OCI-LY7 (cell line): Measurements from ENCODE around the gene PRSS1. TPM values are rescaled to one million over a fixed set of nuclear protein-coding genes. Genes with fewer than 3 reads are reported as not detected.

ENCODE experiments used
- BruUV-seq: library from RNA; stranded (reverse); fragments of 400-500 nt; replicated peaks from 2 replicates; lab custom pipeline; 2021; lab: Mats Ljungman, UMichigan
- CTCF ChIA-PET: fragments of 300-600 bp; sonication (Branson Sonifier 250); formaldehyde crosslinking; loops from one replicate; lab custom pipeline; 2022; ENCODE audit warnings: antibody characterized with exemption; ENCODE audit not compliant: unreplicated experiment; lab: Charles Lee
- POLR2A ChIA-PET: fragments of 300-600 bp; sonication (Branson Sonifier 250); formaldehyde crosslinking; loops from one replicate; lab custom pipeline; 2022; ENCODE audit warnings: antibody characterized with exemption; lab: Charles Lee
- DNase-seq: peaks from one replicate; pipeline ENCODE4 v3.0.0-alpha.2; 2015; ENCODE audit warnings: low spot score
- H2AFZ ChIP-seq: fragments of 200-600 bp; sonication (generic), shearing (Covaris generic); 2 replicates; pipeline ENCODE4 v1.6.1; 2014; ENCODE audit warnings: mild to moderate bottlenecking, antibody characterized with exemption, low read length, moderate library complexity
- H3K27ac ChIP-seq: fragments of 200-600 bp; sonication (generic); 2 replicates; pipeline ENCODE4 v1.5.1; 2014; ENCODE audit warnings: mixed run types, low read depth, mild to moderate bottlenecking, moderate library complexity, low read length, inconsistent platforms; ENCODE audit not compliant: poor library complexity, severe bottlenecking
- H3K36me3 ChIP-seq: fragments of 200-600 bp; sonication (generic); 2 replicates; pipeline ENCODE4 v1.6.1; 2014; ENCODE audit warnings: mild to moderate bottlenecking, antibody characterized with exemption, low read length, moderate library complexity, mixed read lengths; ENCODE audit not compliant: insufficient read depth
- H3K4me1 ChIP-seq: fragments of 200-600 bp; sonication (generic); 2 replicates; pipeline ENCODE4 v1.5.1; 2014; ENCODE audit warnings: mild to moderate bottlenecking, low read length; ENCODE audit not compliant: insufficient read depth, poor library complexity, severe bottlenecking
- H3K4me2 ChIP-seq: fragments of 200-600 bp; sonication (generic); 2 replicates; pipeline ENCODE4 v1.6.1; 2014; ENCODE audit warnings: mild to moderate bottlenecking, low read length
- H3K4me3 ChIP-seq: fragments of 200-600 bp; sonication (generic); 2 replicates; pipeline ENCODE4 v1.5.1; 2014; ENCODE audit warnings: mild to moderate bottlenecking, low read depth, low read length; ENCODE audit not compliant: poor library complexity, severe bottlenecking
- H3K79me2 ChIP-seq: fragments of 200-600 bp; sonication (generic); 2 replicates; pipeline ENCODE4 v1.6.1; 2016; ENCODE audit warnings: low read depth, mild to moderate bottlenecking, low read length, moderate library complexity, mixed read lengths; ENCODE audit not compliant: insufficient read depth
- H3K9me2 ChIP-seq: fragments of 200-600 bp; sonication (generic); 2 replicates; pipeline ENCODE4 v1.6.1; 2016; ENCODE audit warnings: mild to moderate bottlenecking, low read length, mixed read lengths; ENCODE audit not compliant: insufficient read depth
- H3K9me3 ChIP-seq: fragments of 200-600 bp; sonication (generic); 2 replicates; pipeline ENCODE4 v1.6.1; 2014; ENCODE audit warnings: mild to moderate bottlenecking, mixed run types, low read length, mixed read lengths
- H4K20me1 ChIP-seq: fragments of 200-600 bp; sonication (generic); 2 replicates; pipeline ENCODE4 v1.6.1; 2014; ENCODE audit warnings: mild to moderate bottlenecking, antibody characterized with exemption, low read length, moderate library complexity, mixed read lengths; ENCODE audit not compliant: insufficient read depth
- CTCF ChIP-seq: fragments of 200-600 bp; sonication (generic); conservative IDR thresholded peaks from 2 replicates; pipeline ENCODE4 v1.5.1; 2014; ENCODE audit warnings: mild to moderate bottlenecking, antibody characterized with exemption, low read length, moderate library complexity, mixed read lengths
- EZH2phosphoT487 ChIP-seq: fragments of 200-600 bp; sonication (generic); IDR thresholded peaks from 2 replicates; pipeline ENCODE4 v1.6.1; 2018; ENCODE audit warnings: low read depth, borderline replicate concordance, mild to moderate bottlenecking, mixed run types, antibody characterized with exemption, low read length, moderate library complexity, mixed read lengths
- intact Hi-C: fragments of 100-400 bp; cut with micrococcal nuclease; formaldehyde crosslinking; loops from one replicate; pipeline ENCODE4 v1.10.0; 2022; ENCODE audit not compliant: unreplicated experiment
- total RNA-seq, 2 experiments: library from RNA; depleted of rRNA in 1 of 2; stranded (reverse); fragments of >200 nt in 1 of 2; shearing (Covaris generic) in 1 of 2; gene quantifications; 2 replicates each; pipeline ENCODE4 v1.2.3, GENCODE V29; 2014 to 2022

PRSS1 gene
- total RNA-seq, 2 experiments from 2014 or later: not detected

GRCh38 chr7:142788303-142789289 lies 39.3 kb downstream of the PRSS1 start:
- peak overlapping the region; percentile 62; the same call in 1 of the 2 replicates for H2AFZ ChIP-seq
- H3K9me2 ChIP-seq: no peaks in the 10 kb centered on the region
- POLR2A ChIA-PET: interaction anchor here (0.7 to 19.1 kb wide), 7 partner anchors 10 to 123 kb away, joined by 3 to 666 read pairs (median 4); no protein-coding TSS in a partner anchor
- intact Hi-C loops: no loop called here
- DNase-seq: no peak
- H3K79me2 ChIP-seq: no peaks in the 10 kb centered on the region
- no peaks in the 10 kb centered on the region for H3K36me3 ChIP-seq
- TF ChIP-seq EZH2phosphoT487 (no peak), CTCF (no peak)
- peak overlapping the region; percentile 8; the same call in 1 of the 2 replicates for H3K4me2 ChIP-seq
- H3K9me3 ChIP-seq: no peaks in the 10 kb centered on the region
- CTCF ChIA-PET: interaction anchor here (1.3 to 2.5 kb wide), 2 partner anchors 9 to 22 kb away, joined by 8 to 16 read pairs; no protein-coding TSS in a partner anchor
- BruUV-seq: no TSS peak
- H3K4me1 ChIP-seq: peaks cover 95% of the 10 kb centered on the region
- H3K27ac ChIP-seq: no peak overlapping the region
- H4K20me1 ChIP-seq: no peaks in the 10 kb centered on the region
- no peak overlapping the region for H3K4me3 ChIP-seq

- BruUV-seq: no TSS peak
- H2AFZ ChIP-seq: no peak overlapping the region; the same call in 1 of the 2 replicates
These were observed 40.2 kb downstream of the PRSS1 start for GRCh38 chr7:142789441-142789840.

More at GRCh38 chr7:142789441-142789840, 40.2 kb downstream of the PRSS1 start:
- Histone ChIP-seq H3K79me2 (no peaks in the 10 kb centered on the region), H3K4me3 (no peak overlapping the region), H3K4me2 (peak overlapping the region; percentile 8; the same call in 1 of the 2 replicates), H3K9me3 (no peaks in the 10 kb centered on the region), H3K27ac (peak overlapping the region; percentile 13), H4K20me1 (no peaks in the 10 kb centered on the region), H3K9me2 (no peaks in the 10 kb centered on the region), H3K36me3 (no peaks in the 10 kb centered on the region), H3K4me1 (peaks cover 95% of the 10 kb centered on the region)
- intact Hi-C loops: no loop called here
- ChIA-PET CTCF (interaction anchor here (2.5 kb wide), 1 partner anchor 21 kb away, joined by 16 read pairs; no protein-coding TSS in a partner anchor), POLR2A (interaction anchor here (0.7 to 19.1 kb wide), 3 partner anchors 9 to 124 kb away, joined by 4 to 666 read pairs (median 19); no protein-coding TSS in a partner anchor)
- no peak for DNase-seq
- TF ChIP-seq CTCF: no peak
- no peak for TF ChIP-seq EZH2phosphoT487
